HepG2 (cell line): Measurements from ENCODE around the gene TNXB. TPM values are rescaled to one million over a fixed set of nuclear protein-coding genes. Genes with fewer than 3 reads are reported as not detected.

Experiments used
- AGO2 ChIP-seq: fragments of 200-400 bp; formaldehyde crosslinking; optimal IDR thresholded peaks from 2 replicates; pipeline ENCODE3; 2017; ENCODE audit warnings: mild to moderate bottlenecking, low read depth, low read length, moderate library complexity
- AHR ChIP-seq: IDR thresholded peaks from 2 replicates; pipeline ENCODE4 v1.6.1; 2018; ENCODE audit warnings: missing genetic modification reagents, missing compliant biosample characterization
- CHCHD3 ChIP-seq: sonication (generic); formaldehyde crosslinking; IDR thresholded peaks from 2 replicates; pipeline ENCODE4 v1.8.0; 2022; ENCODE audit warnings: mild to moderate bottlenecking, missing genetic modification reagents, moderate library complexity
- IRF2 ChIP-seq: IDR thresholded peaks from 2 replicates; pipeline ENCODE4 v1.6.1; 2018; ENCODE audit warnings: missing genetic modification reagents, missing compliant biosample characterization
- PAF1 ChIP-seq: IDR thresholded peaks from 2 replicates; pipeline ENCODE4 v1.6.1; 2016; ENCODE audit warnings: missing genetic modification reagents, missing compliant biosample characterization
- PHF21A ChIP-seq: sonication (generic); formaldehyde crosslinking; IDR thresholded peaks from 2 replicates; pipeline ENCODE4 v1.5.0; 2020; ENCODE audit warnings: mild to moderate bottlenecking, missing genetic modification reagents
- POGZ ChIP-seq: sonication (generic); formaldehyde crosslinking; IDR thresholded peaks from 2 replicates; pipeline ENCODE4 v1.4.0; 2020; ENCODE audit warnings: mild to moderate bottlenecking, missing genetic modification reagents
- PTBP1 ChIP-seq: fragments of 200-400 bp; formaldehyde crosslinking; IDR thresholded peaks from 2 replicates; pipeline ENCODE4 v1.6.1; 2018; ENCODE audit warnings: low read length, low read depth; ENCODE audit not compliant: poor library complexity, severe bottlenecking
- SIX1 ChIP-seq: sonication (generic); formaldehyde crosslinking; IDR thresholded peaks from 2 replicates; pipeline ENCODE4 v1.4.0; 2020; ENCODE audit warnings: missing genetic modification reagents, borderline replicate concordance
- SNAPC2 ChIP-seq: sonication (generic); formaldehyde crosslinking; IDR thresholded peaks from 2 replicates; pipeline ENCODE4 v1.8.1; 2022; ENCODE audit warnings: mild to moderate bottlenecking, missing genetic modification reagents
- SP1 ChIP-seq, 2 experiments: fragments of 450-650 bp in 1 of 2; sonication (generic) in 1 of 2; formaldehyde crosslinking in 1 of 2; IDR thresholded peaks; 2 replicates each; pipeline versions ENCODE4 v1.4.0 to v1.6.1; 2016 to 2020; ENCODE audit warnings: missing genetic modification reagents in 1 of 2
- TFDP1 ChIP-seq: IDR thresholded peaks from 2 replicates; pipeline ENCODE4 v1.6.1; 2016; ENCODE audit warnings: missing compliant biosample characterization, missing genetic modification reagents, borderline replicate concordance
- TOPORS ChIP-seq: sonication (generic); formaldehyde crosslinking; IDR thresholded peaks from 2 replicates; pipeline ENCODE4 v1.8.0; 2023; ENCODE audit warnings: mild to moderate bottlenecking, missing genetic modification reagents
- ZBTB14 ChIP-seq: sonication (generic); formaldehyde crosslinking; IDR thresholded peaks from 2 replicates; pipeline ENCODE4 v1.4.0; 2020; ENCODE audit warnings: missing genetic modification reagents
- ZBTB46 ChIP-seq: sonication (generic); formaldehyde crosslinking; IDR thresholded peaks from 2 replicates; pipeline ENCODE4 v1.4.0; 2020; ENCODE audit warnings: mild to moderate bottlenecking, missing genetic modification reagents, borderline replicate concordance
- ZKSCAN1 ChIP-seq: fragments of 150-350 bp; IDR thresholded peaks from 2 replicates; pipeline ENCODE4 v1.6.1; 2014; ENCODE audit warnings: low read length
- ZNF10 ChIP-seq: sonication (generic); formaldehyde crosslinking; IDR thresholded peaks from 2 replicates; pipeline ENCODE4 v1.4.0; 2020; ENCODE audit warnings: mild to moderate bottlenecking, low read depth, missing genetic modification reagents, borderline replicate concordance
- ZNF253 ChIP-seq: sonication (generic); formaldehyde crosslinking; IDR thresholded peaks from 2 replicates; pipeline ENCODE4 v1.8.0; 2022; ENCODE audit warnings: mild to moderate bottlenecking, missing genetic modification reagents, borderline replicate concordance
- ZNF264 ChIP-seq: sonication (generic); formaldehyde crosslinking; IDR thresholded peaks from 2 replicates; pipeline ENCODE4 v1.4.0; 2020; ENCODE audit warnings: missing genetic modification reagents
- ZNF296 ChIP-seq: sonication (generic); formaldehyde crosslinking; conservative IDR thresholded peaks from 2 replicates; pipeline ENCODE4 v1.5.0; 2020; ENCODE audit warnings: mild to moderate bottlenecking, missing genetic modification reagents
- ZNF574 ChIP-seq: sonication (generic); formaldehyde crosslinking; IDR thresholded peaks from 2 replicates; pipeline ENCODE4 v1.4.0; 2020; ENCODE audit warnings: missing genetic modification reagents
- ZNF674 ChIP-seq: sonication (generic); formaldehyde crosslinking; IDR thresholded peaks from 2 replicates; pipeline ENCODE4 v1.5.0; 2020; ENCODE audit warnings: low read depth, mild to moderate bottlenecking, missing genetic modification reagents
- ZNF713 ChIP-seq: sonication (generic); formaldehyde crosslinking; IDR thresholded peaks from 2 replicates; pipeline ENCODE4 v1.4.0; 2020; ENCODE audit warnings: mild to moderate bottlenecking, missing genetic modification reagents
- ZNF720 ChIP-seq: sonication (generic); formaldehyde crosslinking; IDR thresholded peaks from 2 replicates; pipeline ENCODE4 v1.4.0; 2020; ENCODE audit warnings: missing genetic modification reagents
- polyA plus RNA-seq, 8 experiments: library from polyadenylated mRNA; depleted of rRNA in 3 of 8; stranded (reverse) in 7 of 8; unstranded in 1 of 8; fragments of >200 nt; fragmentation: Illumina TruSeq in 4 of 8; extraction: Trizol in 4 of 8; gene quantifications; 2 replicates each; pipeline versions ENCODE4 v1.2.1 to v1.2.3, GENCODE V29; 2011 to 2016; ENCODE audit warnings: low read depth in 4 of 8, missing spikeins in 1 of 8, mixed read lengths in 1 of 8; ENCODE audit not compliant: insufficient read depth in 1 of 8
- total RNA-seq, 5 experiments: library from RNA; depleted of rRNA; stranded (reverse); fragments of >200 nt; fragmentation: Illumina TruSeq; extraction: Trizol; gene quantifications; 2 replicates each; pipeline ENCODE4 v1.2.3, GENCODE V29; 2016; ENCODE audit warnings: low read depth in 1 of 5

The TNXB gene
- total and polyA plus RNA-seq, 2 of the 13 experiments (the other 11 are each of a cell fraction or from before 2014, with no cell fraction given), result 1.6 to 2.7 TPM

GRCh38 chr6:32087574-32088486, 21.3 kb downstream of the TNXB start (continued):
- TF ChIP-seq ZBTB46, result no peak
- no peak for TF ChIP-seq ZNF713 (CRISPR knock-in tag)
- no peak for TF ChIP-seq ZNF10 (CRISPR knock-in tag)
- TF ChIP-seq PHF21A (CRISPR knock-in tag), result peak; percentile 56; the same call in 1 of the 2 replicates
- no peak for TF ChIP-seq CHCHD3
- no peak for TF ChIP-seq SNAPC2 (CRISPR knock-in tag)
- TF ChIP-seq TOPORS (CRISPR knock-in tag), result no peak
- TF ChIP-seq IRF2, result peak; percentile 84
- TF ChIP-seq ZNF674 (CRISPR knock-in tag), result no peak
- TF ChIP-seq ZNF264 (CRISPR knock-in tag), result no peak
- TF ChIP-seq TFDP1 (CRISPR knock-in tag), result peak; percentile 72; the same call in 1 of the 2 replicates
- TF ChIP-seq ZBTB14 (CRISPR knock-in tag), result 0 out of 2 replicates have a peak, but pooled peaks have one; percentile 37
- TF ChIP-seq PTBP1, result no peak
- no peak for TF ChIP-seq ZNF720 (CRISPR knock-in tag)
- TF ChIP-seq AGO2, result no peak
- no peak for TF ChIP-seq ZNF296 (CRISPR knock-in tag)
- no peak for TF ChIP-seq ZNF253 (CRISPR knock-in tag)
- TF ChIP-seq PAF1 (CRISPR knock-in tag), result no peak
- TF ChIP-seq SP1 (IDR thresholded peaks at IDR 0.05), result no peak
- TF ChIP-seq SP1 (CRISPR knock-in tag; IDR thresholded peaks at IDR 0.05), result peak; percentile 76
- no peak for TF ChIP-seq ZKSCAN1
- peak; percentile 81 for TF ChIP-seq ZNF574 (CRISPR knock-in tag)
- TF ChIP-seq POGZ (CRISPR knock-in tag), result peak; percentile 86
- TF ChIP-seq AHR, result no peak
- TF ChIP-seq SIX1 (CRISPR knock-in tag), result no peak
